ENCODE results near the gene MCM5.

DNA sequence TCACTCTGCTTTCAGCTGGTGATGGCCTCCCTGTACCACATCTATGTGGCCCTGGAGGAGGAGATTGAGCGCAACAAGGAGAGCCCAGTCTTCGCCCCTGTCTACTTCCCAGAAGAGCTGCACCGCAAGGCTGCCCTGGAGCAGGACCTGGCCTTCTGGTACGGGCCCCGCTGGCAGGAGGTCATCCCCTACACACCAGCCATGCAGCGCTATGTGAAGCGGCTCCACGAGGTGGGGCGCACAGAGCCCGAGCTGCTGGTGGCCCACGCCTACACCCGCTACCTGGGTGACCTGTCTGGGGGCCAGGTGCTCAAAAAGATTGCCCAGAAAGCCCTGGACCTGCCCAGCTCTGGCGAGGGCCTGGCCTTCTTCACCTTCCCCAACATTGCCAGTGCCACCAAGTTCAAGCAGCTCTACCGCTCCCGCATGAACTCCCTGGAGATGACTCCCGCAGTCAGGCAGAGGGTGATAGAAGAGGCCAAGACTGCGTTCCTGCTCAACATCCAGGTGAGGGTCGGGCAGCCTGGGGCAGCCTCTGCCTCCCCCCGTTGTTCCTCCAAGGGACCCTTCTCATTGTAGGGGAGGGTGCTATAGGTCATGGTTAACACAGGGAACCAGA lies 13.2 kb upstream of the MCM5 start:
- TF ChIP-seq, protein P1, sequence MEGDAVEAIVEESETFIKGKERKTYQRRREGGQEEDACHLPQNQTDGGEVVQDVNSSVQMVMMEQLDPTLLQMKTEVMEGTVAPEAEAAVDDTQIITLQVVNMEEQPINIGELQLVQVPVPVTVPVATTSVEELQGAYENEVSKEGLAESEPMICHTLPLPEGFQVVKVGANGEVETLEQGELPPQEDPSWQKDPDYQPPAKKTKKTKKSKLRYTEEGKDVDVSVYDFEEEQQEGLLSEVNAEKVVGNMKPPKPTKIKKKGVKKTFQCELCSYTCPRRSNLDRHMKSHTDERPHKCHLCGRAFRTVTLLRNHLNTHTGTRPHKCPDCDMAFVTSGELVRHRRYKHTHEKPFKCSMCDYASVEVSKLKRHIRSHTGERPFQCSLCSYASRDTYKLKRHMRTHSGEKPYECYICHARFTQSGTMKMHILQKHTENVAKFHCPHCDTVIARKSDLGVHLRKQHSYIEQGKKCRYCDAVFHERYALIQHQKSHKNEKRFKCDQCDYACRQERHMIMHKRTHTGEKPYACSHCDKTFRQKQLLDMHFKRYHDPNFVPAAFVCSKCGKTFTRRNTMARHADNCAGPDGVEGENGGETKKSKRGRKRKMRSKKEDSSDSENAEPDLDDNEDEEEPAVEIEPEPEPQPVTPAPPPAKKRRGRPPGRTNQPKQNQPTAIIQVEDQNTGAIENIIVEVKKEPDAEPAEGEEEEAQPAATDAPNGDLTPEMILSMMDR (IDR thresholded peaks at IDR 0.05; ENCODE audit: low read depth, low read length, missing input control) = no peak
- TF ChIP-seq RAD21 (IDR thresholded peaks at IDR 0.05) = no peak
- TF ChIP-seq EGR1 (IDR thresholded peaks at IDR 0.05; ENCODE audit: low read depth in 2 of 2) = no peak
- TF ChIP-seq GABPA (IDR thresholded peaks at IDR 0.05 in 1 of 2, conservative IDR thresholded peaks at IDR 0.05 in 1 of 2) = no peak
- no peak for TF ChIP-seq SP1 (IDR thresholded peaks at IDR 0.05)
- TF ChIP-seq, protein P2, sequence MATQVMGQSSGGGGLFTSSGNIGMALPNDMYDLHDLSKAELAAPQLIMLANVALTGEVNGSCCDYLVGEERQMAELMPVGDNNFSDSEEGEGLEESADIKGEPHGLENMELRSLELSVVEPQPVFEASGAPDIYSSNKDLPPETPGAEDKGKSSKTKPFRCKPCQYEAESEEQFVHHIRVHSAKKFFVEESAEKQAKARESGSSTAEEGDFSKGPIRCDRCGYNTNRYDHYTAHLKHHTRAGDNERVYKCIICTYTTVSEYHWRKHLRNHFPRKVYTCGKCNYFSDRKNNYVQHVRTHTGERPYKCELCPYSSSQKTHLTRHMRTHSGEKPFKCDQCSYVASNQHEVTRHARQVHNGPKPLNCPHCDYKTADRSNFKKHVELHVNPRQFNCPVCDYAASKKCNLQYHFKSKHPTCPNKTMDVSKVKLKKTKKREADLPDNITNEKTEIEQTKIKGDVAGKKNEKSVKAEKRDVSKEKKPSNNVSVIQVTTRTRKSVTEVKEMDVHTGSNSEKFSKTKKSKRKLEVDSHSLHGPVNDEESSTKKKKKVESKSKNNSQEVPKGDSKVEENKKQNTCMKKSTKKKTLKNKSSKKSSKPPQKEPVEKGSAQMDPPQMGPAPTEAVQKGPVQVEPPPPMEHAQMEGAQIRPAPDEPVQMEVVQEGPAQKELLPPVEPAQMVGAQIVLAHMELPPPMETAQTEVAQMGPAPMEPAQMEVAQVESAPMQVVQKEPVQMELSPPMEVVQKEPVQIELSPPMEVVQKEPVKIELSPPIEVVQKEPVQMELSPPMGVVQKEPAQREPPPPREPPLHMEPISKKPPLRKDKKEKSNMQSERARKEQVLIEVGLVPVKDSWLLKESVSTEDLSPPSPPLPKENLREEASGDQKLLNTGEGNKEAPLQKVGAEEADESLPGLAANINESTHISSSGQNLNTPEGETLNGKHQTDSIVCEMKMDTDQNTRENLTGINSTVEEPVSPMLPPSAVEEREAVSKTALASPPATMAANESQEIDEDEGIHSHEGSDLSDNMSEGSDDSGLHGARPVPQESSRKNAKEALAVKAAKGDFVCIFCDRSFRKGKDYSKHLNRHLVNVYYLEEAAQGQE (IDR thresholded peaks at IDR 0.05) = no peak
- no peak for TF ChIP-seq ZBTB33 (IDR thresholded peaks at IDR 0.05)
- no peak for TF ChIP-seq TAF1 (conservative IDR thresholded peaks at IDR 0.05)
- no peak for TF ChIP-seq MAX (IDR thresholded peaks at IDR 0.05)
- TF ChIP-seq RXRA (IDR thresholded peaks at IDR 0.05) = no peak
- TF ChIP-seq JUND (IDR thresholded peaks at IDR 0.05) = no peak
- TF ChIP-seq YY1 (IDR thresholded peaks at IDR 0.05) = no peak
- TF ChIP-seq, protein P3, sequence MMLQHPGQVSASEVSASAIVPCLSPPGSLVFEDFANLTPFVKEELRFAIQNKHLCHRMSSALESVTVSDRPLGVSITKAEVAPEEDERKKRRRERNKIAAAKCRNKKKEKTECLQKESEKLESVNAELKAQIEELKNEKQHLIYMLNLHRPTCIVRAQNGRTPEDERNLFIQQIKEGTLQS (IDR thresholded peaks at IDR 0.05) = no peak

Data from liver (tissue), 3 donors.